Neural cell (in vitro differentiated cells): Measurements from ENCODE around the gene EFCC1.

ENCODE experiments used
- EZH2 ChIP-seq: fragments of 200-600, 300-800 bp; shearing (Covaris generic), sonication (generic); IDR thresholded peaks from 2 replicates; pipeline ENCODE4 v1.6.1; 2014; ENCODE audit warnings: antibody characterized with exemption, low read length, borderline replicate concordance, mild to moderate bottlenecking; ENCODE audit not compliant: insufficient read depth, poor library complexity, severe bottlenecking
- POLR2AphosphoS5 ChIP-seq: IDR thresholded peaks from 2 replicates; pipeline ENCODE4 v1.6.1; 2012
- REST ChIP-seq: IDR thresholded peaks from 2 replicates; pipeline ENCODE4 v1.6.1; 2012; ENCODE audit warnings: borderline replicate concordance
- TF ChIP-seq, protein P1 (sequence below): fragments of 450-650 bp; IDR thresholded peaks from 2 replicates; pipeline ENCODE4 v1.5.1; 2014; ENCODE audit warnings: antibody characterized with exemption, mild to moderate bottlenecking, moderate library complexity; ENCODE audit not compliant: poor library complexity, severe bottlenecking

DNA sequence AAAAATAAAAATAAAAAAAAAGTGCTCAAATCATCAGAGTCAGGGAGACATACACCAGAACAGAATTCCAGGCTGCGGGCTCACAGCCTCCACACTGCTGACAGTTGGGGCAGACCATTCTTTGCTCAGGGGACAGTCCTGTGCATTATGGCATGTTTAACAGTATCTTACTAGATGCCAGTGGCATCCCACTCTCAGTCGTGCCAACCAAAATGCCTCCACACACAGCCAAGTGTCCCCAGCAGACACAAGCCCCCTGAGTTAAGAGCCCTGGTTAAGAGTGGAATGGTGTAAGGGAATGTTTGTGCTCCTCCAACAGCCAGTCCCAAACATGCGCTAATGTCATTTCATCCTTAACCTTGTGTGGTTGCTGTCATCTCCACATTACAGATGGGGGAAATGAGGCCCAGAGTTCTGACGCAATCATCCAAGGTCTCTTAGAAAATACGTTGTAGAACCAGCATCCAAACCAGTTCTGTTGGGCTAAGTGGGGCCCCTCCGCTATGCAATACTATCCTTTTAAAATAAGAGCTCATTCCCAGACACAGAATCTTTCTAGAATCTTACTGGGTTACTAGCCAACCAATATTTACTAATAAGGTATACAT, 33.3 kb upstream of the EFCC1 start:
- TF ChIP-seq, protein P1, sequence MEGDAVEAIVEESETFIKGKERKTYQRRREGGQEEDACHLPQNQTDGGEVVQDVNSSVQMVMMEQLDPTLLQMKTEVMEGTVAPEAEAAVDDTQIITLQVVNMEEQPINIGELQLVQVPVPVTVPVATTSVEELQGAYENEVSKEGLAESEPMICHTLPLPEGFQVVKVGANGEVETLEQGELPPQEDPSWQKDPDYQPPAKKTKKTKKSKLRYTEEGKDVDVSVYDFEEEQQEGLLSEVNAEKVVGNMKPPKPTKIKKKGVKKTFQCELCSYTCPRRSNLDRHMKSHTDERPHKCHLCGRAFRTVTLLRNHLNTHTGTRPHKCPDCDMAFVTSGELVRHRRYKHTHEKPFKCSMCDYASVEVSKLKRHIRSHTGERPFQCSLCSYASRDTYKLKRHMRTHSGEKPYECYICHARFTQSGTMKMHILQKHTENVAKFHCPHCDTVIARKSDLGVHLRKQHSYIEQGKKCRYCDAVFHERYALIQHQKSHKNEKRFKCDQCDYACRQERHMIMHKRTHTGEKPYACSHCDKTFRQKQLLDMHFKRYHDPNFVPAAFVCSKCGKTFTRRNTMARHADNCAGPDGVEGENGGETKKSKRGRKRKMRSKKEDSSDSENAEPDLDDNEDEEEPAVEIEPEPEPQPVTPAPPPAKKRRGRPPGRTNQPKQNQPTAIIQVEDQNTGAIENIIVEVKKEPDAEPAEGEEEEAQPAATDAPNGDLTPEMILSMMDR, result no peak
- TF ChIP-seq EZH2 (no peak), POLR2AphosphoS5 (no peak), REST (no peak)
